GM23248 (cell line): ENCODE results near the gene COL6A1. TPM values are rescaled to one million over a fixed set of nuclear protein-coding genes. Genes with fewer than 3 reads are reported as not detected.

Source experiments
- DNase-seq: peaks from one replicate; pipeline ENCODE4 v3.0.0-alpha.2; 2015
- H2AFZ ChIP-seq: fragments of 200-600 bp; sonication (generic); 2 replicates; pipeline ENCODE4 v1.6.1; 2016; ENCODE audit warnings: antibody characterized with exemption
- H3F3A ChIP-seq: fragments of 200-600 bp; sonication (generic); 2 replicates; pipeline ENCODE4 v1.6.1; 2016; ENCODE audit warnings: mild to moderate bottlenecking, antibody characterized with exemption, mixed run types; ENCODE audit not compliant: insufficient read depth
- H3K27ac ChIP-seq: fragments of 200-600 bp; sonication (generic); 2 replicates; pipeline ENCODE4 v1.5.1; 2016; ENCODE audit warnings: mild to moderate bottlenecking
- H3K27me3 ChIP-seq: fragments of 200-600 bp; sonication (generic); replicated peaks from 2 replicates; pipeline ENCODE4 v1.6.1; 2016; ENCODE audit warnings: mild to moderate bottlenecking; ENCODE audit not compliant: insufficient read depth
- H3K36me3 ChIP-seq: fragments of 200-600 bp; sonication (generic); 2 replicates; pipeline ENCODE4 v1.6.1; 2016; ENCODE audit warnings: low read depth, mild to moderate bottlenecking
- H3K4me1 ChIP-seq: fragments of 200-600 bp; sonication (generic); 2 replicates; pipeline ENCODE4 v1.6.1; 2016; ENCODE audit warnings: mild to moderate bottlenecking; ENCODE audit not compliant: insufficient read depth
- H3K4me2 ChIP-seq: fragments of 200-600 bp; sonication (generic); one replicate; pipeline ENCODE4 v1.6.1; 2016; ENCODE audit warnings: mild to moderate bottlenecking; ENCODE audit not compliant: unreplicated experiment
- H3K4me3 ChIP-seq: fragments of 200-600 bp; sonication (generic); 2 replicates; pipeline ENCODE4 v1.5.1; 2016; ENCODE audit warnings: mild to moderate bottlenecking
- H3K79me2 ChIP-seq: fragments of 200-600 bp; sonication (generic); 2 replicates; pipeline ENCODE4 v1.6.1; 2016; ENCODE audit warnings: mild to moderate bottlenecking; ENCODE audit not compliant: insufficient read depth
- H3K9ac ChIP-seq: fragments of 200-600 bp; sonication (generic); 2 replicates; pipeline ENCODE4 v1.6.1; 2016; ENCODE audit warnings: mild to moderate bottlenecking
- H3K9me2 ChIP-seq: fragments of 200-600 bp; sonication (generic); 2 replicates; pipeline ENCODE4 v1.6.1; 2016; ENCODE audit warnings: mixed run types, mild to moderate bottlenecking, moderate library complexity; ENCODE audit not compliant: insufficient read depth
- H3K9me3 ChIP-seq: fragments of 200-600 bp; sonication (generic); one replicate; pipeline ENCODE4 v1.6.1; 2017; ENCODE audit warnings: low read depth
- H4K20me1 ChIP-seq: fragments of 200-600 bp; sonication (generic); 2 replicates; pipeline ENCODE4 v1.6.0; 2016; ENCODE audit not compliant: insufficient read depth
- EZH2 ChIP-seq: fragments of 200-600 bp; sonication (generic); IDR thresholded peaks from 2 replicates; pipeline ENCODE4 v1.6.1; 2018; ENCODE audit warnings: antibody characterized with exemption, mild to moderate bottlenecking; ENCODE audit not compliant: insufficient read depth, poor library complexity, severe bottlenecking
- EZH2phosphoT487 ChIP-seq: fragments of 200-600 bp; sonication (generic); IDR thresholded peaks from 2 replicates; pipeline ENCODE4 v1.6.1; 2018; ENCODE audit warnings: antibody characterized with exemption, moderate library complexity, mild to moderate bottlenecking, low read depth; ENCODE audit not compliant: insufficient read depth
- WGBS, 2 experiments: methylation state at CpG; one replicate each; pipeline ENCODE4 v1.1.6; 2015 to 2017; ENCODE audit warnings: low lambda C conversion rate in 2 of 2, low coverage in 1 of 2; ENCODE audit errors: missing lambda C conversion rate in 2 of 2; 5-methylcytosine and 5-hydroxymethylcytosine counted together
- in situ Hi-C: fragments of 300-500 bp; cut with MboI; formaldehyde crosslinking; loops from 2 replicates; pipeline ENCODE4 v1.15.0; 2020
- polyA plus RNA-seq: library from polyadenylated mRNA; unstranded; fragments of >200 nt; fragmentation: Nextera tagmentation; extraction: Ambion mirVana; gene quantifications from 2 replicates; pipeline ENCODE4 v1.2.1, GENCODE V29; 2016
- total RNA-seq: library from RNA; depleted of rRNA; stranded (reverse); fragments of >200 nt; shearing (Covaris generic); gene quantifications from 2 replicates; pipeline ENCODE4 v1.2.3, GENCODE V29; 2014; rRNA removed

Gene COL6A1
- total RNA-seq (1,783 and 1,897 TPM in 2 replicates), polyA plus RNA-seq (685 and 707 TPM in 2 replicates)

GRCh38 chr21:45981151-45982091, at the start of gene COL6A1:
TSS of gene COL6A1 (plus strand) at chr21:45981770. CDS start at chr21:45981851, 81 bp downstream.
- WGBS, 2 experiments = 3 to 7% methylated on average over 49 to 60 of the region's 63 CpGs
- DNase-seq = peak; percentile 93
- Histone ChIP-seq H3K9me2 (no peaks in the 10 kb centered on the region), H3K4me1 (peaks cover 21% of the 10 kb centered on the region), H3K4me2 (peak within 1 kb of the TSS; percentile 83), H2AFZ (peak within 1 kb of the TSS; percentile 41), H3K27ac (peak within 1 kb of the TSS; percentile 85), H3F3A (peaks cover 25% of the 10 kb centered on the region), H3K4me3 (peak within 1 kb of the TSS; percentile 90), H3K36me3 (peaks cover 20% of the 10 kb centered on the region; the same call in 1 of the 2 replicates), H3K9ac (peak within 1 kb of the TSS; percentile 96), H4K20me1 (no peaks in the 10 kb centered on the region), H3K9me3 (no peaks in the 10 kb centered on the region), H3K79me2 (peaks cover 47% of the 10 kb centered on the region), H3K27me3 (no peaks in the 10 kb centered on the region)
- in situ Hi-C loops = no loop called here
- TF ChIP-seq EZH2phosphoT487 (no peak), EZH2 (no peak)

- no peaks in the 10 kb centered on the region for H3K4me1 ChIP-seq
- no peak overlapping the region for H3K4me2 ChIP-seq
- WGBS, 2 experiments = 57 to 60% methylated on average over 9 of the region's 9 CpGs
- no peak for DNase-seq
- no peaks in the 10 kb centered on the region for H3K9me3 ChIP-seq
- H2AFZ ChIP-seq = no peak overlapping the region
- no peaks in the 10 kb centered on the region for H3K79me2 ChIP-seq
- H3K9ac ChIP-seq = no peak overlapping the region
- no peaks in the 10 kb centered on the region for H4K20me1 ChIP-seq
- H3K9me2 ChIP-seq = no peaks in the 10 kb centered on the region
- no peak overlapping the region for H3K27ac ChIP-seq
- no peaks in the 10 kb centered on the region for H3F3A ChIP-seq
- no peaks in the 10 kb centered on the region for H3K36me3 ChIP-seq
- in situ Hi-C loops = no loop called here
- TF ChIP-seq EZH2phosphoT487 = no peak
- TF ChIP-seq EZH2 = no peak
- no peaks in the 10 kb centered on the region for H3K27me3 ChIP-seq
- no peak overlapping the region for H3K4me3 ChIP-seq
Observed at GRCh38 chr21:45932922-45933502, 48.6 kb upstream of the COL6A1 start.

GRCh38 chr21:45934085-45934484, 47.5 kb upstream of the COL6A1 start:
- Histone ChIP-seq H3K9ac (no peak overlapping the region), H3K9me2 (no peaks in the 10 kb centered on the region), H2AFZ (no peak overlapping the region), H3F3A (no peaks in the 10 kb centered on the region), H3K9me3 (no peaks in the 10 kb centered on the region), H3K27ac (no peak overlapping the region), H3K27me3 (no peaks in the 10 kb centered on the region), H3K4me1 (no peaks in the 10 kb centered on the region), H3K4me2 (no peak overlapping the region), H3K36me3 (no peaks in the 10 kb centered on the region), H3K4me3 (no peak overlapping the region), H3K79me2 (no peaks in the 10 kb centered on the region), H4K20me1 (no peaks in the 10 kb centered on the region)
- no peak for DNase-seq
- 64 to 66% methylated on average over 6 of the region's 6 CpGs for WGBS, 2 experiments
- TF ChIP-seq EZH2 (no peak), EZH2phosphoT487 (no peak)
- in situ Hi-C loops = no loop called here

GRCh38 chr21:45934554-45934953, 47.0 kb upstream of the COL6A1 start:
- DNase-seq = no peak
- Histone ChIP-seq H3K27ac (no peak overlapping the region), H3K79me2 (no peaks in the 10 kb centered on the region), H3K4me3 (no peak overlapping the region), H3F3A (no peaks in the 10 kb centered on the region), H3K4me2 (no peak overlapping the region), H2AFZ (no peak overlapping the region), H3K27me3 (no peaks in the 10 kb centered on the region), H3K4me1 (no peaks in the 10 kb centered on the region), H3K9ac (no peak overlapping the region), H3K9me3 (no peaks in the 10 kb centered on the region), H4K20me1 (no peaks in the 10 kb centered on the region), H3K36me3 (no peaks in the 10 kb centered on the region), H3K9me2 (no peaks in the 10 kb centered on the region)
- WGBS, 2 experiments = 70 to 77% methylated on average over 3 of the region's 3 CpGs
- in situ Hi-C loops = no loop called here
- TF ChIP-seq EZH2phosphoT487 (no peak), EZH2 (no peak)
